ENCODE results near the gene KCNMA1. TPM values are rescaled to one million over a fixed set of nuclear protein-coding genes. Genes with fewer than 3 reads are reported as not detected.
"Not testable (repeated sequence)": the region's sequence is repeated elsewhere in the genome, so short reads cannot be mapped to it uniquely, and the experiment has no call there.

Gene KCNMA1
- total RNA-seq, 1 donor from 2014 or later = 95.5 TPM

GRCh38 chr10:77664008-77664407 is 26.4 kb upstream of the KCNMA1 start:
- no peak overlapping the region for H3K4me3 Mint-ChIP-seq (ENCODE audit: unreplicated experiment)
- H3K9me3 Mint-ChIP-seq (ENCODE audit: unreplicated experiment) = peaks cover 5% of the 10 kb centered on the region
- H3K27ac Mint-ChIP-seq (ENCODE audit: unreplicated experiment) = no peak overlapping the region
- TF ChIP-seq CTCF (IDR thresholded peaks at IDR 0.05) = no peak
- H3K27me3 Mint-ChIP-seq (ENCODE audit: unreplicated experiment) = no peaks in the 10 kb centered on the region
- H3K4me1 Mint-ChIP-seq (ENCODE audit: unreplicated experiment) = peaks cover 4% of the 10 kb centered on the region
- peaks cover 2% of the 10 kb centered on the region for H3K36me3 Mint-ChIP-seq (ENCODE audit: unreplicated experiment)
- no peak for DNase-seq (ENCODE audit: extremely low spot score, unreplicated experiment)

GRCh38 chr10:77661674-77662073 is 24.1 kb upstream of the KCNMA1 start:
- Mint-ChIP-seq H3K4me1 (ENCODE audit: unreplicated experiment) (peaks cover 4% of the 10 kb centered on the region), H3K4me3 (ENCODE audit: unreplicated experiment) (no peak overlapping the region), H3K27me3 (ENCODE audit: unreplicated experiment) (no peaks in the 10 kb centered on the region), H3K9me3 (ENCODE audit: unreplicated experiment) (peaks cover 17% of the 10 kb centered on the region), H3K27ac (ENCODE audit: unreplicated experiment) (no peak overlapping the region), H3K36me3 (ENCODE audit: unreplicated experiment) (peaks cover 6% of the 10 kb centered on the region)
- TF ChIP-seq CTCF (IDR thresholded peaks at IDR 0.05) = no peak
- DNase-seq (ENCODE audit: extremely low spot score, unreplicated experiment) = no peak

GRCh38 chr10:77661100-77661499 is 23.5 kb upstream of the KCNMA1 start:
- H3K4me3 Mint-ChIP-seq (ENCODE audit: unreplicated experiment) = no peak overlapping the region
- H3K4me1 Mint-ChIP-seq (ENCODE audit: unreplicated experiment) = peaks cover 4% of the 10 kb centered on the region
- peaks cover 6% of the 10 kb centered on the region for H3K36me3 Mint-ChIP-seq (ENCODE audit: unreplicated experiment)
- TF ChIP-seq CTCF (IDR thresholded peaks at IDR 0.05) = no peak
- DNase-seq (ENCODE audit: extremely low spot score, unreplicated experiment) = no peak
- peaks cover 17% of the 10 kb centered on the region for H3K9me3 Mint-ChIP-seq (ENCODE audit: unreplicated experiment)
- no peaks in the 10 kb centered on the region for H3K27me3 Mint-ChIP-seq (ENCODE audit: unreplicated experiment)
- H3K27ac Mint-ChIP-seq (ENCODE audit: unreplicated experiment) = no peak overlapping the region

GRCh38 chr10:77659046-77659670 is 21.6 kb upstream of the KCNMA1 start:
- not testable (repeated sequence) for H3K36me3 Mint-ChIP-seq (ENCODE audit: unreplicated experiment); H3K4me1 Mint-ChIP-seq (ENCODE audit: unreplicated experiment); H3K4me3 Mint-ChIP-seq (ENCODE audit: unreplicated experiment); DNase-seq (ENCODE audit: extremely low spot score, unreplicated experiment); H3K27me3 Mint-ChIP-seq (ENCODE audit: unreplicated experiment)
- H3K9me3 Mint-ChIP-seq (ENCODE audit: unreplicated experiment) = peaks cover 17% of the 10 kb centered on the region
- peak overlapping the region; percentile 7 for H3K27ac Mint-ChIP-seq (ENCODE audit: unreplicated experiment)

DNA sequence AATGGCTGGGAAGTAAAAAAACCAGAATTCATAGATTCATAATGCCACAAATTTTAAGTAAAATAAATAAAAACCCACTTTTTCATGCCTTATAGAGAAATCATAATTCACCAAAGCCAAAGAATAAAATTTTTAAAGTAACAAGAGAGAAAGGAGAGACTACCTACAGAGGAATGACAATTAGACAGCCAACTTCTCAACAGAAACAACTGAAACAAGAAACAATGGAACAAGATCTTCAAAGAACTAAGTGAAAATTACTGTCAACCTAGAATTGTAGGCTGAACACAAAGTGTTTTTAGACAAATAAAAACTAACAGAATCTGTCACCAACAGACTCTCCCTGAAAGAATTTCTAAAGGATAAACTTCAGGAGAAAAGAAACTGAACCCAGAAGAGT is 15.6 kb upstream of the KCNMA1 start:
- no peak overlapping the region for H3K27ac Mint-ChIP-seq (ENCODE audit: unreplicated experiment)
- DNase-seq (ENCODE audit: extremely low spot score, unreplicated experiment) = no peak

More for the DNA sequence above, 15.6 kb upstream of the KCNMA1 start:
- Mint-ChIP-seq H3K36me3 (ENCODE audit: unreplicated experiment) (peaks cover 2% of the 10 kb centered on the region), H3K27me3 (ENCODE audit: unreplicated experiment) (no peaks in the 10 kb centered on the region), H3K4me1 (ENCODE audit: unreplicated experiment) (no peaks in the 10 kb centered on the region), H3K9me3 (ENCODE audit: unreplicated experiment) (peaks cover 22% of the 10 kb centered on the region), H3K4me3 (ENCODE audit: unreplicated experiment) (no peak overlapping the region)
- no peak for TF ChIP-seq CTCF (IDR thresholded peaks at IDR 0.05)

Data from osteocyte (in vitro differentiated cells).